HG02943 (cell line): ENCODE results near the gene TBX20.
"Not testable (repeated sequence)": the region's sequence is repeated elsewhere in the genome, so short reads cannot be mapped to it uniquely, and the experiment has no call there.

Experiments used
- ATAC-seq: cut with Tn5 transposase; IDR thresholded peaks from one replicate; pipeline ENCODE4 v1.9.1; 2021; ENCODE audit warnings: mild to moderate bottlenecking, low read depth, moderate library complexity; ENCODE audit not compliant: unreplicated experiment

TBX20 gene

GRCh38 chr7:35173176-35173575 lies 80.7 kb downstream of the TBX20 start:
- not testable (repeated sequence) for ATAC-seq

GRCh38 chr7:35172131-35172530 lies 81.8 kb downstream of the TBX20 start:
- not testable (repeated sequence) for ATAC-seq

- ATAC-seq: not testable (repeated sequence)
Observed at GRCh38 chr7:35167658-35168057, 86.2 kb downstream of the TBX20 start.

- ATAC-seq: not testable (repeated sequence)
Observed at GRCh38 chr7:35167158-35167557, 86.7 kb downstream of the TBX20 start.

GRCh38 chr7:35161059-35161740 lies 92.7 kb downstream of the TBX20 start:
- not testable (repeated sequence) for ATAC-seq
